GM12878 (cell line): Measurements from ENCODE around the gene VAV2.

Experiments used
- EED ChIP-seq: sonication (generic); IDR thresholded peaks from 2 replicates; pipeline ENCODE4 v1.6.1; 2016; ENCODE audit warnings: antibody characterized with exemption, low read depth
- STAT3 ChIP-seq: IDR thresholded peaks from 2 replicates; pipeline ENCODE4 v1.6.1; 2011; ENCODE audit warnings: low read depth, low read length, improper control_type of control experiment

GRCh38 chr9:133813749-133814585, 178.2 kb downstream of the VAV2 start:
- no peak for TF ChIP-seq EED
- no peak for TF ChIP-seq STAT3
